Effector memory CD8-positive, alpha-beta T cell (primary cell): ENCODE measurements around the gene STK39.

ENCODE experiments used
- ATAC-seq: fragments of 150-1000 bp; cut with Tn5 transposase; replicated peaks from 2 replicates; pipeline ENCODE4 v1.10.0; 2021; ENCODE audit warnings: mild to moderate bottlenecking, moderate library complexity
- DNase-seq, 3 experiments: peaks; one replicate each; pipeline ENCODE4 v3.0.0; 2021
- H3K27ac Mint-ChIP-seq, 2 donors: one replicate each; pipeline ENCODE4 v1.8.0; 2022; ENCODE audit warnings: mild to moderate bottlenecking in 2 of 2, mixed read lengths in 2 of 2, moderate library complexity in 2 of 2
- H3K27me3 Mint-ChIP-seq, 2 donors: one replicate each; pipeline ENCODE4 v1.8.0; 2022; ENCODE audit warnings: mixed read lengths in 2 of 2
- H3K36me3 Mint-ChIP-seq: one replicate; pipeline ENCODE4 v1.8.0; 2022; ENCODE audit warnings: mild to moderate bottlenecking, moderate library complexity, mixed read lengths; ENCODE audit not compliant: insufficient read depth
- H3K4me1 Mint-ChIP-seq, 2 donors: one replicate each; pipeline ENCODE4 v1.8.0; 2022; ENCODE audit warnings: low read depth in 2 of 2, mixed read lengths in 2 of 2
- H3K4me3 Mint-ChIP-seq, 2 donors: one replicate each; pipeline ENCODE4 v1.8.0; 2022; ENCODE audit warnings: mild to moderate bottlenecking in 2 of 2, mixed read lengths in 2 of 2, moderate library complexity in 2 of 2
- H3K9me3 Mint-ChIP-seq, 2 donors: one replicate each; pipeline ENCODE4 v1.8.0; 2022; ENCODE audit warnings: mixed read lengths in 2 of 2

STK39 gene

GRCh38 chr2:168194784-168195522 is 52.4 kb downstream of the STK39 start:
- Mint-ChIP-seq H3K4me1 (peaks cover 47 to 81% of the 10 kb centered on the region in 2 donors), H3K27ac (peak overlapping the region; percentile 90 to 92), H3K36me3 (peaks cover 4% of the 10 kb centered on the region), H3K4me3 (peak overlapping the region; percentile 74 to 80), H3K27me3 (no peaks in the 10 kb centered on the region), H3K9me3 (no peaks in the 10 kb centered on the region)
- peak in 2 of 3 experiments; percentile 9 to 35 for DNase-seq
- ATAC-seq: peak; percentile 82

GRCh38 chr2:168192839-168193616 is 54.4 kb downstream of the STK39 start:
- H3K9me3 Mint-ChIP-seq: no peaks in the 10 kb centered on the region
- H3K4me3 Mint-ChIP-seq: peak overlapping the region; percentile 68 to 71
- H3K36me3 Mint-ChIP-seq: peaks cover 4% of the 10 kb centered on the region
- no peaks in the 10 kb centered on the region for H3K27me3 Mint-ChIP-seq
- peak; percentile 38 to 40 (median 39) for DNase-seq
- peaks cover 48 to 76% of the 10 kb centered on the region in 2 donors for H3K4me1 Mint-ChIP-seq
- H3K27ac Mint-ChIP-seq: peak overlapping the region; percentile 89 to 91
- ATAC-seq: peak; percentile 83

GRCh38 chr2:168191955-168192785 is 55.2 kb downstream of the STK39 start:
- no peak for DNase-seq
- Mint-ChIP-seq H3K27ac (peak overlapping the region; percentile 89 to 91), H3K4me1 (peaks cover 48 to 78% of the 10 kb centered on the region in 2 donors), H3K36me3 (peaks cover 4% of the 10 kb centered on the region), H3K4me3 (peak overlapping the region in 1 of 2 donors; percentile 68), H3K27me3 (no peaks in the 10 kb centered on the region), H3K9me3 (no peaks in the 10 kb centered on the region)
- ATAC-seq: no peak

- no peaks in the 10 kb centered on the region for H3K27me3 Mint-ChIP-seq
- peaks cover 4% of the 10 kb centered on the region for H3K36me3 Mint-ChIP-seq
- ATAC-seq (no peak), DNase-seq (no peak)
- H3K27ac Mint-ChIP-seq: no peak overlapping the region
- no peak overlapping the region for H3K4me3 Mint-ChIP-seq
- peaks cover 42 to 76% of the 10 kb centered on the region in 2 donors for H3K4me1 Mint-ChIP-seq
- H3K9me3 Mint-ChIP-seq: no peaks in the 10 kb centered on the region
These were observed 56.6 kb downstream of the STK39 start for GRCh38 chr2:168190590-168191336.

- no peak overlapping the region for H3K4me3 Mint-ChIP-seq
- H3K27ac Mint-ChIP-seq: peak overlapping the region in 1 of 2 donors; percentile 70
- no peak for ATAC-seq
- peaks cover 1% of the 10 kb centered on the region for H3K36me3 Mint-ChIP-seq
- no peaks in the 10 kb centered on the region for H3K9me3 Mint-ChIP-seq
- peaks cover 38 to 76% of the 10 kb centered on the region in 2 donors for H3K4me1 Mint-ChIP-seq
- no peak for DNase-seq
- no peaks in the 10 kb centered on the region for H3K27me3 Mint-ChIP-seq
These were observed 57.4 kb downstream of the STK39 start for GRCh38 chr2:168189835-168190569.

GRCh38 chr2:168188002-168188401 is 59.4 kb downstream of the STK39 start:
- peaks cover 36 to 82% of the 10 kb centered on the region in 2 donors for H3K4me1 Mint-ChIP-seq

GRCh38 chr2:168186452-168186851 is 60.9 kb downstream of the STK39 start:
- Mint-ChIP-seq H3K4me1 (peaks cover 33 to 80% of the 10 kb centered on the region in 2 donors), H3K36me3 (no peaks in the 10 kb centered on the region), H3K4me3 (no peak overlapping the region), H3K27ac (no peak overlapping the region), H3K9me3 (no peaks in the 10 kb centered on the region), H3K27me3 (no peaks in the 10 kb centered on the region)
- DNase-seq (no peak), ATAC-seq (no peak)

More at GRCh38 chr2:168188002-168188401, 59.4 kb downstream of the STK39 start:
- no peak for ATAC-seq
- no peaks in the 10 kb centered on the region for H3K36me3 Mint-ChIP-seq
- no peaks in the 10 kb centered on the region for H3K9me3 Mint-ChIP-seq
- DNase-seq: no peak
- no peak overlapping the region for H3K4me3 Mint-ChIP-seq
- no peaks in the 10 kb centered on the region for H3K27me3 Mint-ChIP-seq
- H3K27ac Mint-ChIP-seq: peak overlapping the region in 1 of 2 donors; percentile 47

- no peak for DNase-seq
- Mint-ChIP-seq H3K9me3 (no peaks in the 10 kb centered on the region), H3K27me3 (no peaks in the 10 kb centered on the region), H3K27ac (peak overlapping the region in 1 of 2 donors; percentile 52), H3K4me3 (no peak overlapping the region), H3K36me3 (no peaks in the 10 kb centered on the region), H3K4me1 (peaks cover 31 to 76% of the 10 kb centered on the region in 2 donors)
- ATAC-seq: no peak
These were observed 61.7 kb downstream of the STK39 start for GRCh38 chr2:168185583-168186274.

GRCh38 chr2:168184681-168185513 is 62.5 kb downstream of the STK39 start:
- H3K9me3 Mint-ChIP-seq: no peaks in the 10 kb centered on the region
- peak overlapping the region in 1 of 2 donors; percentile 27 for H3K27ac Mint-ChIP-seq
- ATAC-seq (no peak), DNase-seq (no peak)
- H3K36me3 Mint-ChIP-seq: no peaks in the 10 kb centered on the region
- H3K27me3 Mint-ChIP-seq: no peaks in the 10 kb centered on the region
- H3K4me1 Mint-ChIP-seq: peaks cover 25 to 67% of the 10 kb centered on the region in 2 donors
- H3K4me3 Mint-ChIP-seq: no peak overlapping the region

- H3K36me3 Mint-ChIP-seq: no peaks in the 10 kb centered on the region
- no peak for ATAC-seq
- H3K4me3 Mint-ChIP-seq: no peak overlapping the region
- no peak for DNase-seq
- no peaks in the 10 kb centered on the region for H3K9me3 Mint-ChIP-seq
- peak overlapping the region in 1 of 2 donors; percentile 17 for H3K27ac Mint-ChIP-seq
- H3K4me1 Mint-ChIP-seq: peaks cover 29 to 68% of the 10 kb centered on the region in 2 donors
- H3K27me3 Mint-ChIP-seq: no peaks in the 10 kb centered on the region
These were observed 63.9 kb downstream of the STK39 start for GRCh38 chr2:168183308-168183997.
